DMS53 (cell line): ENCODE data around the gene PTER.
A peak's percentile ranks its signal among the peaks of the same experiment; 100 is the strongest.

Source experiments
- DNase-seq: peaks from one replicate; lab custom pipeline; 2025; lab: John Stamatoyannopoulos, UW

Gene PTER

GRCh38 chr10:16436758-16437539 lies at the start of gene PTER:
PTER (plus strand) TSS chr10:16437010; CDS start chr10:16484385, 47,375 bp downstream.
- DNase-seq: peak; percentile 99

GRCh38 chr10:16392531-16393069 lies 44.2 kb upstream of the PTER start:
- DNase-seq: no peak

GRCh38 chr10:16393271-16393858 lies 43.4 kb upstream of the PTER start:
- DNase-seq: no peak

- DNase-seq: no peak
Measured at GRCh38 chr10:16401416-16401815, 35.4 kb upstream of the PTER start.

GRCh38 chr10:16408379-16408778 lies 28.4 kb upstream of the PTER start:
- no peak for DNase-seq

- DNase-seq: no peak
Measured at GRCh38 chr10:16417341-16417740, 19.5 kb upstream of the PTER start.

- DNase-seq: no peak
Measured at GRCh38 chr10:16423599-16423998, 13.2 kb upstream of the PTER start.

GRCh38 chr10:16425449-16425848 lies 11.4 kb upstream of the PTER start:
- no peak for DNase-seq

GRCh38 chr10:16429539-16429938 lies 7.3 kb upstream of the PTER start:
- no peak for DNase-seq

- peak; percentile 77 for DNase-seq
Measured at GRCh38 chr10:16436367-16436757, 448 bp upstream of the PTER start.

- peak; percentile 30 for DNase-seq
Measured at GRCh38 chr10:16437540-16437894, 707 bp downstream of the PTER start.

GRCh38 chr10:16439295-16439694 lies 2.5 kb downstream of the PTER start:
- DNase-seq: no peak

- peak; percentile 23 for DNase-seq
Measured at GRCh38 chr10:16440396-16441133, 3.8 kb downstream of the PTER start.

- DNase-seq: no peak
Measured at GRCh38 chr10:16441173-16441840, 4.5 kb downstream of the PTER start.

- DNase-seq: no peak
Measured at GRCh38 chr10:16442914-16443313, 6.1 kb downstream of the PTER start.

GRCh38 chr10:16445770-16446469 lies 9.1 kb downstream of the PTER start:
- DNase-seq: no peak

- no peak for DNase-seq
Measured at GRCh38 chr10:16449454-16449853, 12.6 kb downstream of the PTER start.

- no peak for DNase-seq
Measured at GRCh38 chr10:16458166-16458955, 21.6 kb downstream of the PTER start.

GRCh38 chr10:16459423-16459939 lies 22.7 kb downstream of the PTER start:
- DNase-seq: no peak

GRCh38 chr10:16466001-16466400 lies 29.2 kb downstream of the PTER start:
- no peak for DNase-seq

- DNase-seq: no peak
Measured at GRCh38 chr10:16470747-16471146, 33.9 kb downstream of the PTER start.
